HUES48 (cell line): ENCODE results near the gene CASP2.

ENCODE experiments used
- H3K27ac ChIP-seq: one replicate; pipeline ENCODE4 v1.7.0; 2013; ENCODE audit warnings: low read depth, low read length, inconsistent platforms
- H3K27me3 ChIP-seq: 2 replicates; pipeline ENCODE4 v1.6.1; 2013; ENCODE audit warnings: mild to moderate bottlenecking, low read length; ENCODE audit not compliant: control insufficient read depth, insufficient read depth
- H3K36me3 ChIP-seq: 2 replicates; pipeline ENCODE4 v1.6.1; 2013; ENCODE audit warnings: low read length; ENCODE audit not compliant: control insufficient read depth, insufficient read depth
- H3K4me1 ChIP-seq: 2 replicates; pipeline ENCODE4 v1.6.1; 2013; ENCODE audit warnings: mild to moderate bottlenecking, low read length; ENCODE audit not compliant: control insufficient read depth, insufficient read depth
- H3K4me3 ChIP-seq: 2 replicates; pipeline ENCODE4 v1.5.1; 2013; ENCODE audit warnings: mild to moderate bottlenecking, low read depth, low read length
- H3K9ac ChIP-seq: 2 replicates; pipeline ENCODE4 v1.6.1; 2013; ENCODE audit warnings: mild to moderate bottlenecking, low read depth, low read length, moderate library complexity
- H3K9me3 ChIP-seq: 2 replicates; pipeline ENCODE4 v1.6.1; 2013; ENCODE audit warnings: low read length; ENCODE audit not compliant: control insufficient read depth, insufficient read depth

CASP2 gene

DNA sequence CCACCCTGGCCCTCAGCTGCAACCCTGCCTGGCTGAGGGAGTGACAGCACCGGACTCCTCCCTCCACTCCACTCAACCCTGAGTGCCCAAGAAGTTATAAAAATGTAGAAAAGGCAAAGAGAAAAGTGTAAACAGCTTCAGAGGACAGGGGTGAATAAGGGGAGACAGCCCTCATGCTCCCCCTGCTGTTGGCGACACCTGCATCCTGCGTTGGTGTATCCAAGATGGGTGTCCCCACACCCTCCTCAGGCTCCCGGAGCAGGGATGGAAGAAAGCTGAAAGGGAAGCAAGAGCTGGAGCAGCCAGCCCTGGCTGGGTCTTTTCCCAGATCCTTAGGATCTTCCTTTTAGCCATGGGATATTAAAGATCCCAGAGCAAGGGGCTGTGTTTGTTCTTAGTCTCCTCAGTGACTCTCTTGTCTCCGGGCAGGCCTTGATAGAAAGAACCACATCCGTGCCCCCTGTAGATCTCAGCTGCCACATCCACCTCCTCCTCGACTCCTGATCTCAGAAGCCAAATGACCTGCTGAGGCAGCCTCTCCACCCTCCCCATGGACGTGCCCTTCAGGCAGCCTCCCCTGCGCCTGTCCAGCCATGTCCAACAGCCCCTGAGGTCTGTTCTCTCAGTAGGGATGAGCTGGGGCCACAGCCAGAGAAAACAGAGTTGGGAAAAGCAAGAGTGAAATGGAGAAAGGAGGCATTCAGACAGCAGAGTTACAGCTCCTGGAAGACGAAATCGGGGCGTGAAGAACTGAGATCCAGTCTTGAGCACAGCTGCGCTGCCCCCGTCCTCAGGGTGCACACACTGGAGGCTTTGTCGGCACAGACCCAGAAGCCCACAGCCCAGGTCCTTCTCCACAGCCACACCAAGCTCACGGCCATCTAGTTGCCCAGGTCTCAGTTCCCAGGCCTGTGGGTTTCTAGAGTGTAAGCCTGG, 67.6 kb downstream of the CASP2 start:
- Histone ChIP-seq H3K27me3 (no peaks in the 10 kb centered on the region), H3K36me3 (peaks cover 40% of the 10 kb centered on the region), H3K4me3 (no peak overlapping the region), H3K4me1 (peaks cover 5% of the 10 kb centered on the region), H3K9me3 (no peaks in the 10 kb centered on the region), H3K9ac (no peak overlapping the region), H3K27ac (no peak overlapping the region)

DNA sequence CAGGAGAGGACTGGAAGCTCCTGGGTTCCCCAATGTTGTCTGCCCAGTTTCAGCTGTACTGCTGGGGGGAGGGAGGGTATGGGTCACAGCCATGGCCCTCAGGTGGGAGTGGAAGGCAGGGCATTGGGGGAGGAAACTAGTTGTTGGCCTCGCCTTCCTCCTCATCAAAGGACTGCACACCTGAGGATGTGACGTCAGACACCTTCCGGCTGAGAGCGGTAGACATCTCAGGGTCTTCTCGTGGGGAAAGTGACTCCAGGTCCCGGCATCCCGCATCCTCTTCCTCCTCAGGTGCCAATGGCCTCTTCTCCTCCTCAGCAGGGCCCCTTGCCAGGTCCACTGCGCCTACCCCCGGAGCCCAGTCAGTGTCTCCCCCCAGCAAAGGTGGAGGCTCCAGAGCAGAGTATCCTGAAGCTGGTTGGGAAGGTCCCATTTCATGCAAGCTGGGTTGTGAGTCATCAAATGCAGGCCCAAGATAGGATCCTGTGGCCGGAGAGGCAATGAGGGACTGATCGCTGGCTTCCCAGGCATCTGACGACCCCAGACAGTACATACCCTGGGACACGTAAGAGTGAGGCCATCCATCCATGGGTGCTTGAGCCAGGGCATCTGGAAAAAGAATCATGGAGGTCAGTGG, 68.4 kb downstream of the CASP2 start:
- Histone ChIP-seq H3K9me3 (no peaks in the 10 kb centered on the region), H3K36me3 (peaks cover 40% of the 10 kb centered on the region), H3K27ac (no peak overlapping the region), H3K9ac (no peak overlapping the region), H3K4me3 (no peak overlapping the region), H3K4me1 (peaks cover 8% of the 10 kb centered on the region), H3K27me3 (no peaks in the 10 kb centered on the region)
